CD4-positive, alpha-beta T cell treated with Interferon alpha-2 for 1 hour (primary cell): ENCODE data around the gene CAMK1D.
"Not testable (repeated sequence)": the region's sequence is repeated elsewhere in the genome, so short reads cannot be mapped to it uniquely, and the experiment has no call there.

Experiments used
- DNase-seq, 2 donors: peaks; one replicate each; pipeline ENCODE4 v3.0.0-alpha.2; 2020 to 2022

The CAMK1D gene

GRCh38 chr10:12801214-12802087 lies 452.1 kb downstream of the CAMK1D start:
- no peak for DNase-seq

- DNase-seq = no peak
Observed at GRCh38 chr10:12803776-12804175, 454.4 kb downstream of the CAMK1D start.

- no peak for DNase-seq
Observed at GRCh38 chr10:12806228-12807095, 457.1 kb downstream of the CAMK1D start.

GRCh38 chr10:12807096-12807755 lies 457.9 kb downstream of the CAMK1D start:
- DNase-seq = no peak

GRCh38 chr10:12808014-12808613 lies 458.8 kb downstream of the CAMK1D start:
- DNase-seq = no peak

- DNase-seq = not testable (repeated sequence)
Observed at GRCh38 chr10:12810046-12810445, 460.7 kb downstream of the CAMK1D start.

GRCh38 chr10:12811826-12812225 lies 462.5 kb downstream of the CAMK1D start:
- no peak for DNase-seq

GRCh38 chr10:12812571-12812970 lies 463.2 kb downstream of the CAMK1D start:
- no peak for DNase-seq

- no peak for DNase-seq
Observed at GRCh38 chr10:12814166-12814565, 464.8 kb downstream of the CAMK1D start.

GRCh38 chr10:12819071-12819470 lies 469.7 kb downstream of the CAMK1D start:
- no peak for DNase-seq

- no peak for DNase-seq
Observed at GRCh38 chr10:12819656-12820055, 470.3 kb downstream of the CAMK1D start.

GRCh38 chr10:12822126-12822892 lies 473.0 kb downstream of the CAMK1D start:
- no peak for DNase-seq

GRCh38 chr10:12822893-12823170 lies 473.5 kb downstream of the CAMK1D start:
- DNase-seq = no peak

GRCh38 chr10:12823328-12823727 lies 474.0 kb downstream of the CAMK1D start:
- DNase-seq = no peak

- DNase-seq = no peak
Observed at GRCh38 chr10:12825260-12825849, 476.0 kb downstream of the CAMK1D start.

- no peak for DNase-seq
Observed at GRCh38 chr10:12826800-12827372, 477.5 kb downstream of the CAMK1D start.

GRCh38 chr10:12828736-12829135 lies 479.4 kb downstream of the CAMK1D start:
- DNase-seq = no peak

- no peak for DNase-seq
Observed at GRCh38 chr10:12829831-12830390, 480.6 kb downstream of the CAMK1D start.

- no peak for DNase-seq
Observed at GRCh38 chr10:12832096-12832495, 482.7 kb downstream of the CAMK1D start.

- DNase-seq = no peak
Observed at GRCh38 chr10:12833451-12833850, 484.1 kb downstream of the CAMK1D start.

- DNase-seq = no peak
Observed at GRCh38 chr10:12834116-12834665, 484.8 kb downstream of the CAMK1D start.
